B cell (primary cell): ENCODE measurements around the gene SPEM3. TPM values are rescaled to one million over a fixed set of nuclear protein-coding genes. Genes with fewer than 3 reads are reported as not detected.

Experiments used
- ATAC-seq: fragments of 200-7000 bp; cut with Tn5 transposase; one replicate; pipeline ENCODE4 v1.10.0; 2021; ENCODE audit warnings: low read depth, mild to moderate bottlenecking, moderate number of reproducible peaks, moderate library complexity
- CTCF ChIA-PET: fragments of 350-600 bp; sonication (Branson Sonifier 250); formaldehyde crosslinking; loops from one replicate; lab custom pipeline; 2021; ENCODE audit warnings: antibody characterized with exemption, inconsistent platforms; lab: Charles Lee
- POLR2A ChIA-PET: fragments of 350-600 bp; sonication (Branson Sonifier 250); formaldehyde crosslinking; loops from one replicate; lab custom pipeline; 2021; ENCODE audit warnings: antibody characterized with exemption; lab: Charles Lee
- DNase-seq: peaks from one replicate; pipeline ENCODE4 v3.0.0; 2013
- H2AFZ ChIP-seq: 2 replicates; pipeline ENCODE4 v1.6.1; 2012; ENCODE audit warnings: mild to moderate bottlenecking, low read depth, low read length; ENCODE audit not compliant: insufficient read depth, poor library complexity, severe bottlenecking
- H3K27ac ChIP-seq, 2 donors: 1 replicate in 1 of 2; 2 replicates in 1 of 2; pipeline ENCODE4 v1.5.1; 2012 to 2013; ENCODE audit warnings: low read length in 2 of 2, mild to moderate bottlenecking in 2 of 2, moderate library complexity in 1 of 2
- H3K27me3 ChIP-seq, 4 experiments: fragments of 200-600 bp in 1 of 4; sonication (generic) in 1 of 4; replicated peaks in 1 of 4; 1 replicate in 2 of 4; 2 replicates in 2 of 4; pipeline versions ENCODE4 v1.6.1 to v1.7.0; 2013 to 2016; ENCODE audit warnings: low read length in 3 of 4, mild to moderate bottlenecking in 2 of 4, mixed read lengths in 1 of 4, moderate library complexity in 1 of 4; ENCODE audit not compliant: insufficient read depth in 4 of 4, control insufficient read depth in 3 of 4; ENCODE audit errors: control extremely low read depth in 1 of 4
- H3K36me3 ChIP-seq, 2 experiments: replicated peaks in 1 of 2; 1 replicate in 1 of 2; 2 replicates in 1 of 2; pipeline versions ENCODE4 v1.6.1 to v1.7.1; 2013; ENCODE audit warnings: low read length in 1 of 2; ENCODE audit not compliant: insufficient read depth in 2 of 2, control insufficient read depth in 1 of 2; ENCODE audit errors: control extremely low read depth in 1 of 2, extremely low read depth in 1 of 2
- H3K4me1 ChIP-seq, 2 donors: fragments of 200-600 bp in 1 of 2; sonication (generic) in 1 of 2; 1 replicate in 1 of 2; 2 replicates in 1 of 2; pipeline versions ENCODE4 v1.5.1 to v1.6.1; 2013 to 2017; ENCODE audit warnings: low read length in 2 of 2; ENCODE audit not compliant: control insufficient read depth in 2 of 2, insufficient read depth in 2 of 2
- H3K4me2 ChIP-seq: replicated peaks from 2 replicates; pipeline ENCODE3; 2012; ENCODE audit warnings: mild to moderate bottlenecking, low read depth, low read length; ENCODE audit not compliant: poor library complexity, severe bottlenecking
- H3K4me3 ChIP-seq, 5 experiments: fragments of 200-600 bp in 1 of 5; sonication (generic) in 1 of 5; 1 replicate in 3 of 5; 2 replicates in 2 of 5; pipeline versions ENCODE4 v1.5.1 to v1.7.0; 2011 to 2016; ENCODE audit warnings: low read length in 4 of 5, mild to moderate bottlenecking in 4 of 5, low read depth in 2 of 5, control low read depth in 1 of 5, moderate library complexity in 1 of 5; ENCODE audit not compliant: insufficient read depth in 1 of 5; ENCODE audit errors: control extremely low read depth in 1 of 5, extremely low read depth in 1 of 5
- H3K79me2 ChIP-seq: fragments of 200-600 bp; sonication (generic); one replicate; pipeline ENCODE4 v1.6.0; 2016; ENCODE audit warnings: low read length; ENCODE audit not compliant: control insufficient read depth, insufficient read depth
- H3K9ac ChIP-seq: fragments of 200-600 bp; sonication (generic); 2 replicates; pipeline ENCODE4 v1.6.1; 2017; ENCODE audit warnings: mild to moderate bottlenecking, low read length, moderate library complexity
- H3K9me3 ChIP-seq, 3 donors: one replicate each; pipeline versions ENCODE4 v1.6.1 to v1.7.1; 2013; ENCODE audit warnings: low read length in 2 of 3; ENCODE audit not compliant: control insufficient read depth in 2 of 3, insufficient read depth in 1 of 3; ENCODE audit errors: control extremely low read depth in 1 of 3
- H4K20me1 ChIP-seq: 2 replicates; pipeline ENCODE4 v1.6.0; 2012; ENCODE audit warnings: mild to moderate bottlenecking, low read length; ENCODE audit not compliant: insufficient read depth, control insufficient read depth, poor library complexity, severe bottlenecking
- H3K27ac Mint-ChIP-seq: one replicate; pipeline ENCODE4 v1.8.0; 2021; ENCODE audit warnings: mixed read lengths
- H3K27me3 Mint-ChIP-seq: one replicate; pipeline ENCODE4 v1.8.0; 2021; ENCODE audit warnings: mixed read lengths
- H3K4me1 Mint-ChIP-seq: one replicate; pipeline ENCODE4 v1.8.0; 2021; ENCODE audit warnings: mixed read lengths
- H3K4me3 Mint-ChIP-seq: one replicate; pipeline ENCODE4 v1.8.0; 2021; ENCODE audit warnings: mixed read lengths
- H3K9me3 Mint-ChIP-seq: one replicate; pipeline ENCODE4 v1.8.0; 2022; ENCODE audit warnings: mixed read lengths; ENCODE audit not compliant: insufficient read depth
- EZH2 ChIP-seq: IDR thresholded peaks from 2 replicates; pipeline ENCODE4 v1.6.1; 2012; ENCODE audit warnings: borderline replicate concordance, low read depth, mild to moderate bottlenecking, moderate library complexity, low read length; ENCODE audit not compliant: insufficient read depth, poor library complexity, severe bottlenecking
- WGBS: methylation state at CpG from one replicate; pipeline ENCODE4 v1.1.5; 2013; ENCODE audit warnings: missing lambda C conversion rate; ENCODE audit not compliant: insufficient coverage; 5-methylcytosine and 5-hydroxymethylcytosine counted together
- intact Hi-C: fragments of 100-400 bp; cut with micrococcal nuclease; formaldehyde crosslinking; loops from one replicate; pipeline ENCODE4 v1.10.0; 2022
- polyA plus RNA-seq: library from polyadenylated mRNA; depleted of rRNA; stranded (reverse); fragments of >200 nt; gene quantifications from 2 replicates; pipeline ENCODE4 v1.2.3, GENCODE V29; 2012
- total RNA-seq, 2 donors: library from RNA; stranded (reverse); fragments of 120-200 nt in 1 of 2; gene quantifications; 1 replicate in 1 of 2; 2 replicates in 1 of 2; pipeline versions ENCODE4 v1.2.3 to v1.2.4, GENCODE V29; 2013 to 2022
- TF ChIP-seq, protein P1 (sequence below): fragments of 200-600 bp; IDR thresholded peaks from one replicate; pipeline ENCODE4 v1.8.0; 2022; ENCODE audit warnings: antibody characterized with exemption, mild to moderate bottlenecking

Gene SPEM3
- total and polyA plus RNA-seq, 2 donors (not counting 1 experiment from before 2014, with no cell fraction given) = not detected

DNA sequence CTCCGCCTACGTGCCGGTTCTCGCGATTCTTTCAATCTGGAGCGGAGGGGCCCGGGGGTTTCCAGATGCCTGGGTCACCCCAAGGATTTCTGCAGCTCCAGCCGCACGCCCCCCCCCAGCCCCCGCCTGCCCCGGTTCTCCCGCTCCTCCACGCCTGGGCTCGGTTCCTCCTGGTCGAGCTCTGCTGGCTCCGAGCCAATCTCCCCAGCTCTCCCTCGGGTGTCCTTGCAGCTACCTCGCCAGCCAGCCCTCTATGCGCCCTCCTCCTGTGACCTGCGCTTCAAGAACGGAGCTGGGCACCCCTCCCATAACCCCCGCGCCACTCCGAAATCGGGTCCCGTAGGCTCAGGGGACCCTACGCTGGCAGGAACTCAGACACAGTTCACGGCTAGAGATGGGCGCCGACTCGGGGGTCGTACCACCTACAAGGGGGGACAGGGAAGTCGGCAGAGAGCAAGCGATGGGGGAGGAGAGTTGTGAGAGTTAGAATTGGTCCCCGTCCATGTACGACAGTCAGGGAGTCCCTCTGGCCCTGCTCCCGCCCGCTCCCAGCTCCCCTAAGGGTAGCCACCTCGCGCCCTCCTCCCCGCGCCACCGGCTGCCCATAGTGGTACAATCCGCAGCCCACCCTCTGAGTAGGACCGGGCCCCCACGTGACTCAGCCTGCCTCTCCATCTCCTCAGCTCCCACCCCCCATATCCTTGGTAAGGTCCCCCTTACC is 11.6 kb downstream of the SPEM3 start:
- ChIA-PET CTCF (interaction anchor here (1.1 to 3.6 kb wide), 7 partner anchors 11 to 549 kb away, joined by 3 to 15 read pairs (median 3); partner anchors contain the start of genes SENP3, SPEM3 and TP53), POLR2A (interaction anchor here (0.6 to 1.8 kb wide), 5 partner anchors 36 to 360 kb away, joined by 3 to 8 read pairs (median 6); partner anchors contain the start of genes POLR2A and ZBTB4)
- under 1% methylated on average over 37 of the region's 46 CpGs for whole genome bisulfite sequencing
- Histone ChIP-seq H3K27ac (no peak overlapping the region), H3K9ac (peak overlapping the region; percentile 53), H3K4me2 (peak overlapping the region; percentile 85), H2AFZ (peak overlapping the region; percentile 35), H3K36me3 (no peaks in the 10 kb centered on the region), H3K79me2 (peaks cover 27% of the 10 kb centered on the region), H3K27me3 (peaks cover 0 to 73% (median 45%) of the 10 kb centered on the region in 4 experiments), H4K20me1 (peaks cover 49% of the 10 kb centered on the region), H3K9me3 (peaks cover 0 to 38% (median 0%) of the 10 kb centered on the region in 3 donors), H3K4me3 (peak overlapping the region; percentile 11 to 54 (median 33)), H3K4me1 (peaks cover 58 to 61% of the 10 kb centered on the region in 2 donors)
- intact Hi-C loops = no loop called here
- peak overlapping the region; percentile 83 for H3K4me3 Mint-ChIP-seq
- ATAC-seq (no peak), DNase-seq (peak; percentile 62)
- H3K4me1 Mint-ChIP-seq = peaks cover 51% of the 10 kb centered on the region
- peaks cover 60% of the 10 kb centered on the region for H3K27me3 Mint-ChIP-seq
- no peaks in the 10 kb centered on the region for H3K9me3 Mint-ChIP-seq
- peak; percentile 28 for TF ChIP-seq EZH2
- TF ChIP-seq, protein P1, sequence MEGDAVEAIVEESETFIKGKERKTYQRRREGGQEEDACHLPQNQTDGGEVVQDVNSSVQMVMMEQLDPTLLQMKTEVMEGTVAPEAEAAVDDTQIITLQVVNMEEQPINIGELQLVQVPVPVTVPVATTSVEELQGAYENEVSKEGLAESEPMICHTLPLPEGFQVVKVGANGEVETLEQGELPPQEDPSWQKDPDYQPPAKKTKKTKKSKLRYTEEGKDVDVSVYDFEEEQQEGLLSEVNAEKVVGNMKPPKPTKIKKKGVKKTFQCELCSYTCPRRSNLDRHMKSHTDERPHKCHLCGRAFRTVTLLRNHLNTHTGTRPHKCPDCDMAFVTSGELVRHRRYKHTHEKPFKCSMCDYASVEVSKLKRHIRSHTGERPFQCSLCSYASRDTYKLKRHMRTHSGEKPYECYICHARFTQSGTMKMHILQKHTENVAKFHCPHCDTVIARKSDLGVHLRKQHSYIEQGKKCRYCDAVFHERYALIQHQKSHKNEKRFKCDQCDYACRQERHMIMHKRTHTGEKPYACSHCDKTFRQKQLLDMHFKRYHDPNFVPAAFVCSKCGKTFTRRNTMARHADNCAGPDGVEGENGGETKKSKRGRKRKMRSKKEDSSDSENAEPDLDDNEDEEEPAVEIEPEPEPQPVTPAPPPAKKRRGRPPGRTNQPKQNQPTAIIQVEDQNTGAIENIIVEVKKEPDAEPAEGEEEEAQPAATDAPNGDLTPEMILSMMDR = no peak
- H3K27ac Mint-ChIP-seq = peak overlapping the region; percentile 65

- DNase-seq (peak; percentile 41), ATAC-seq (no peak)
- Histone ChIP-seq H3K79me2 (peaks cover 27% of the 10 kb centered on the region), H3K9me3 (peaks cover 0 to 44% (median 0%) of the 10 kb centered on the region in 3 donors), H3K4me1 (peaks cover 64% of the 10 kb centered on the region in 2 donors), H3K36me3 (no peaks in the 10 kb centered on the region), H3K9ac (peak overlapping the region; percentile 53), H3K27me3 (peaks cover 0 to 79% (median 49%) of the 10 kb centered on the region in 4 experiments), H2AFZ (no peak overlapping the region), H3K4me2 (peak overlapping the region; percentile 85), H3K4me3 (no peak overlapping the region), H3K27ac (no peak overlapping the region), H4K20me1 (peaks cover 49% of the 10 kb centered on the region)
- H3K27ac Mint-ChIP-seq = no peak overlapping the region
- CTCF ChIA-PET = interaction anchor here (1.1 to 3.6 kb wide), 7 partner anchors 12 to 549 kb away, joined by 3 to 15 read pairs (median 3); partner anchors contain the start of genes SENP3, SPEM3 and TP53
- intact Hi-C loops = no loop called here
- H3K4me1 Mint-ChIP-seq = peaks cover 53% of the 10 kb centered on the region
- peak overlapping the region; percentile 83 for H3K4me3 Mint-ChIP-seq
- POLR2A ChIA-PET = interaction anchor here (0.6 to 1.8 kb wide), 6 partner anchors 33 to 134 kb away, joined by 3 to 10 read pairs (median 8); partner anchors contain the start of genes POLR2A and ZBTB4
- TF ChIP-seq, protein P1 = no peak
- no peak for TF ChIP-seq EZH2
- H3K9me3 Mint-ChIP-seq = no peaks in the 10 kb centered on the region
- peaks cover 66% of the 10 kb centered on the region for H3K27me3 Mint-ChIP-seq
- 6% methylated on average over 12 of the region's 12 CpGs for WGBS
Observed at GRCh38 chr17:7440834-7441195, 12.2 kb downstream of the SPEM3 start.
